OCI-LY3 (cell line): ENCODE results near the gene SIGLEC7.

Source experiments
- EZH2phosphoT487 ChIP-seq: fragments of 200-600 bp; shearing (Covaris generic); IDR thresholded peaks from 2 replicates; pipeline ENCODE4 v1.6.1; 2018; ENCODE audit warnings: antibody characterized with exemption, mixed run types, low read depth
- TF ChIP-seq, protein P1 (sequence below): fragments of 200-600, 300-600 bp; sonication (generic); IDR thresholded peaks from 2 replicates; pipeline ENCODE4 v1.5.1; 2014; ENCODE audit warnings: antibody characterized with exemption, low read length, low read depth

DNA sequence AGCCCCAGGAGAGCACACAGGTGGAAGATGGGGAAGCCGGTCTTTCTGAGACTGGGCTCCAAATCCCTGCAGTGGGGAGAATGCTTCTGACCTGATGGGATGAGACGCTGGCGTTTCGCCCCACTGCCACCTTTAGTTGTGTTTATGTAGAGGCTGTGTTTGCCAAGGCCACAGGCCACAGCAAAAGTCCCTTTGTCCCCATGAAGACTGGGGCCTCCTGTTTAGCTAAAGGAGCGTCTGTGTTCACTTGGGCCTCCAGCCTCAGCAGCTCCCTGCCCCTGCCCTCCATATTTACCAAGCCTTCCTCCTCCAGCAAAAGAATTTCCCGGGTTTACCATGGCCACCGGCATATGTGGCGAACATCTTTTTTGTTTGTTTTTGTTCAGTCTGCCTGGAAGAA lies 49.0 kb upstream of the SIGLEC7 start:
- TF ChIP-seq, protein P1, sequence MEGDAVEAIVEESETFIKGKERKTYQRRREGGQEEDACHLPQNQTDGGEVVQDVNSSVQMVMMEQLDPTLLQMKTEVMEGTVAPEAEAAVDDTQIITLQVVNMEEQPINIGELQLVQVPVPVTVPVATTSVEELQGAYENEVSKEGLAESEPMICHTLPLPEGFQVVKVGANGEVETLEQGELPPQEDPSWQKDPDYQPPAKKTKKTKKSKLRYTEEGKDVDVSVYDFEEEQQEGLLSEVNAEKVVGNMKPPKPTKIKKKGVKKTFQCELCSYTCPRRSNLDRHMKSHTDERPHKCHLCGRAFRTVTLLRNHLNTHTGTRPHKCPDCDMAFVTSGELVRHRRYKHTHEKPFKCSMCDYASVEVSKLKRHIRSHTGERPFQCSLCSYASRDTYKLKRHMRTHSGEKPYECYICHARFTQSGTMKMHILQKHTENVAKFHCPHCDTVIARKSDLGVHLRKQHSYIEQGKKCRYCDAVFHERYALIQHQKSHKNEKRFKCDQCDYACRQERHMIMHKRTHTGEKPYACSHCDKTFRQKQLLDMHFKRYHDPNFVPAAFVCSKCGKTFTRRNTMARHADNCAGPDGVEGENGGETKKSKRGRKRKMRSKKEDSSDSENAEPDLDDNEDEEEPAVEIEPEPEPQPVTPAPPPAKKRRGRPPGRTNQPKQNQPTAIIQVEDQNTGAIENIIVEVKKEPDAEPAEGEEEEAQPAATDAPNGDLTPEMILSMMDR, result no peak
- no peak for TF ChIP-seq EZH2phosphoT487
